AG09309 (cell line): ENCODE results near the gene FAXC.

Source experiments
- DNase-seq: peaks from one replicate; pipeline ENCODE4 v3.0.0-alpha.2; 2010; ENCODE audit warnings: low read depth
- H3K4me3 ChIP-seq: 2 replicates; pipeline ENCODE4 v1.5.1; 2011; ENCODE audit warnings: mild to moderate bottlenecking, low read depth, low read length, moderate library complexity; ENCODE audit not compliant: control insufficient read depth
- CTCF ChIP-seq: IDR thresholded peaks from 2 replicates; pipeline ENCODE4 v1.5.1; 2011; ENCODE audit warnings: mild to moderate bottlenecking, low read depth, low read length, inconsistent platforms; ENCODE audit not compliant: insufficient read depth, control insufficient read depth; ENCODE audit errors: missing control alignments

FAXC gene

GRCh38 chr6:99307295-99307907 lies 42.1 kb downstream of the FAXC start:
- DNase-seq, result no peak
- no peak overlapping the region for H3K4me3 ChIP-seq
- no peak for TF ChIP-seq CTCF

GRCh38 chr6:99306341-99306740 lies 43.1 kb downstream of the FAXC start:
- no peak for TF ChIP-seq CTCF
- DNase-seq, result no peak
- no peak overlapping the region for H3K4me3 ChIP-seq

GRCh38 chr6:99305021-99305554 lies 44.4 kb downstream of the FAXC start:
- H3K4me3 ChIP-seq, result no peak overlapping the region
- no peak for DNase-seq
- TF ChIP-seq CTCF, result no peak

GRCh38 chr6:99297415-99297814 lies 52.1 kb downstream of the FAXC start:
- no peak overlapping the region for H3K4me3 ChIP-seq
- DNase-seq, result no peak
- no peak for TF ChIP-seq CTCF

- no peak for TF ChIP-seq CTCF
- DNase-seq, result no peak
- H3K4me3 ChIP-seq, result no peak overlapping the region
These were observed 52.5 kb downstream of the FAXC start for GRCh38 chr6:99297006-99297405.

- H3K4me3 ChIP-seq, result no peak overlapping the region
- DNase-seq, result no peak
- no peak for TF ChIP-seq CTCF
These were observed 53.2 kb downstream of the FAXC start for GRCh38 chr6:99296261-99296660.

- H3K4me3 ChIP-seq, result no peak overlapping the region
These were observed 54.2 kb downstream of the FAXC start for GRCh38 chr6:99295276-99295675.

More at GRCh38 chr6:99295276-99295675, 54.2 kb downstream of the FAXC start:
- DNase-seq, result no peak
- no peak for TF ChIP-seq CTCF
